LNCAP (cell line): Measurements from ENCODE around the gene DENND4C.

Experiments
- TF ChIP-seq, protein P1 (sequence below): fragments of 450-650 bp; IDR thresholded peaks from 2 replicates; pipeline ENCODE4 v1.5.1; 2017; ENCODE audit warnings: mild to moderate bottlenecking

Gene DENND4C

DNA sequence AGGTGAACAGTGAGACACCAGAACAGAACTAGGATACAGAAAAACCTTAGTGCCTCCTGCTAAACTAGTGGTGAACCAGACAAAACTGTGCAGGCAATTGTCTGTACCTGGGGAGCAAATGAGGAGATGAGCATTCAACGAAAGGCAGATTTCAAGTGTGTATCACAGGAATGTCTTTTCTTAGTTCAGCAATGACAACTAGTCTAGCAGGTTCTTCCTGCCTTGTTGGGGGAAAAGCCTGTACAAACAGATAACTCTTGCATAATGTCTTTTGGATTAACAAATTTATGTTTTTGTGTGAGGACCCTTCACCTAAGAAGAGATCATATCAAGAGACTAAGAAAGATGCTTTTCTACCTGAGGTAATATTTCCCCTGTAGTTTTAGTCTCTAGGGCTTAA lies 21.8 kb upstream of the DENND4C start:
- TF ChIP-seq, protein P1, sequence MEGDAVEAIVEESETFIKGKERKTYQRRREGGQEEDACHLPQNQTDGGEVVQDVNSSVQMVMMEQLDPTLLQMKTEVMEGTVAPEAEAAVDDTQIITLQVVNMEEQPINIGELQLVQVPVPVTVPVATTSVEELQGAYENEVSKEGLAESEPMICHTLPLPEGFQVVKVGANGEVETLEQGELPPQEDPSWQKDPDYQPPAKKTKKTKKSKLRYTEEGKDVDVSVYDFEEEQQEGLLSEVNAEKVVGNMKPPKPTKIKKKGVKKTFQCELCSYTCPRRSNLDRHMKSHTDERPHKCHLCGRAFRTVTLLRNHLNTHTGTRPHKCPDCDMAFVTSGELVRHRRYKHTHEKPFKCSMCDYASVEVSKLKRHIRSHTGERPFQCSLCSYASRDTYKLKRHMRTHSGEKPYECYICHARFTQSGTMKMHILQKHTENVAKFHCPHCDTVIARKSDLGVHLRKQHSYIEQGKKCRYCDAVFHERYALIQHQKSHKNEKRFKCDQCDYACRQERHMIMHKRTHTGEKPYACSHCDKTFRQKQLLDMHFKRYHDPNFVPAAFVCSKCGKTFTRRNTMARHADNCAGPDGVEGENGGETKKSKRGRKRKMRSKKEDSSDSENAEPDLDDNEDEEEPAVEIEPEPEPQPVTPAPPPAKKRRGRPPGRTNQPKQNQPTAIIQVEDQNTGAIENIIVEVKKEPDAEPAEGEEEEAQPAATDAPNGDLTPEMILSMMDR, result no peak

DNA sequence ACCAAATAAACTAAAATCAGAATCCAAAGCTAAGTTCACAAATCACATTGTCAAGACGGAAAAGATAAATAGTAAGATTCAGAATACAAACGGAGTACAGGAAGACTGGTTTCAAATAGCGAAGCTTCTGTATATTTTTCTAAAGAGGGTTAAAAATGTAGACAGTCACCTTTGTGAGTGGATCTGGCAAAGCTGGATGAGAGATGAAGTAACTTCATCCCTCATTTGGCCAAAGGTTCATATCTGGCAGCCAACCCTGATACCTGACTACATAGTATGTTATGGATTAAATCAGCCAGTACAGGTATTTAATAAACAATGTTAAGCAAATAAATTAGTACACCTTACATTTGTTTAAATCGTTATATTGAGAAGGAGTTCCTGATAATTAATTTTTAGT lies 21.3 kb upstream of the DENND4C start:
- TF ChIP-seq, protein P1, result no peak

DNA sequence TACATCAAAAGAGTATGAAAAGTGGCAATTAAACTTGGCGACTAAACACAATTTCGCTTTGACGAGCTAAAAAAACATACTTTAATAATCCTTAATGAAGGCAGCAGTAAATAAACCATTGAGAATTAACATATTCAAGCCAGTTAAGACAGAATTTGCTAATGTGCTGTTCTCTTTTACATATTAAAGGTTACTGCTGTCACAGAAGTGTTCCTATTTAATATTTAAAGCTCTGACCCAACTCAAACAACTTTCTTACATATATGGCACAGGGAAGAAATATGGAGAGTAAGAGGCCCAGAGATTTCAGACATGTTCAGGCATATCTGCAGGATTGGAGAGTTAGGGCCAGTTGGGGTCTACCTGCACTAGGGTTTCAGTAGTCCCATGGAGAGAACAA lies 16.7 kb upstream of the DENND4C start:
- TF ChIP-seq, protein P1, result no peak

DNA sequence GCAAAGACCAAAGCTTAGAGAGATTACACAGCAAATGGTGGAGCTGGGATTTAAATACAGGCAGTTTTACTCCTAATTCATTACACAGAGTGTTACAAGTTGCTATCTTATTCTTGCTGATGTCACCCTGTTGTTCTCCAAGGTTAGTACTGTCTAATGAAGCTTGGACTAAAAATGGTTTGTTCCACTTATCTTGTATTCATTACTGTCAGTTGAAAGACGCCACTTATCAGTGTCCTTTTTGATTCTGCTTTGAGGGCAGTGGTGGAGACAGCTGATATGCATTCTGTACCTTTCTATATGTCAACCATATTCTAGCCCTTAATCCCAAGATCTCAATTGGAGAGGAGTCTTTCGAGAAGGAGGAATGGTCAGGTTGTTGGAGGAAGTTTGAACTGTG lies 14.0 kb upstream of the DENND4C start:
- TF ChIP-seq, protein P1, result no peak

DNA sequence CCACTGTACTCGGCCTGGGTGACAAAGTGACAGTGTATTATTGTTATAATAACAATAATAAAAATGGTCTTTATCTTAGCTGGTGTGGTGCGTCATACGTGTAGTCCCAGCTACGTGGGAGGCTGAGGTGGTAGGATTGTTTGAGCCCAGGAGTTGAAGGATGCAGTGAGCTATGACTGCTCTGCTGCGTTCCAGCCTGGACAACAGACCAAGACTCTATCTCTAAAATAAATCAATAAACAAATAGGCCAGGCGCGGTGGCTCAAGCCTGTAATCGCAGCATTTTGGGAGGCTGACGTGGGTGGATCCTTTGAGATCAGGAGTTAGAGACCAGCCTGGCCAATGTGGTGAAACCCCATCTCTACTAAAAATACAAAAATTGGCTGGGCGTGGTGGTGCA lies 9.2 kb upstream of the DENND4C start:
- TF ChIP-seq, protein P1, result no peak

DNA sequence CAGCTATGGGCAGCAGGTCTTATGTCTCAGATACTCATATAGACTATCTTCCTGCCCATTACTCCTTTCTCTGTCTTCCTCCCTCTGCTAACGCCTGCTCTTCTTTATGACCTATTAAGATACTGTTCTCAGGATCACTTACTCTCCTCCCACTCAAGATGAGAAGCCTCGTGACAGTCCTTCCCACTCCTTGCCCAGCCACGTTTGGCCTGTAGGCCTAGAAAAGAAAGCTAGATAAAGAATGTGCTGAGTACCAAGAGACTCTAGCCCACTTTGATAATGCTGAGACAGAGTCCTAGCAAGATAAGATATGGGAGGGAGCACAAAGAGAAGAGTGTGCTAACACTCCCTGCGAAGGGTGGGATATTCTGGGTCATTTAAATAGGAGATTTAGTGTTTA lies 6.8 kb upstream of the DENND4C start:
- TF ChIP-seq, protein P1, result no peak

DNA sequence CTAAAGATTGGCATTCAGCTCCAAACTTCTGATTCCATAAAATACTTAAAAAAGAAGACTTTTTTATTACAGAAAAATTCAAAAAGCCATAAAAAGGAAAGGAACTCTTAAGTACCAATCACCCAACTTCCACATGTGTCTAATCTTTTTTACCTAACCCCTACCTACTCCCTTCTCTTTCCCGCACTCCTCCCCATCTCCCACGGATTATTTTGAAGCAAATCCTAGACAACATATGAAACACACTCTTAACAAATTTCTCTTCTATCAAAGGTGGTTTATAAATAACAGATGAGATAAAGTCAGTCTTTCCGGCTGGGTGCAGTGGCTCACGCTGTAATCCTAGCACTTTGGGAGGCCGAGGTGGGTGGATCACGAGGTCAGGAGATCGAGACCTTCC lies 5.9 kb upstream of the DENND4C start:
- TF ChIP-seq, protein P1, result no peak

DNA sequence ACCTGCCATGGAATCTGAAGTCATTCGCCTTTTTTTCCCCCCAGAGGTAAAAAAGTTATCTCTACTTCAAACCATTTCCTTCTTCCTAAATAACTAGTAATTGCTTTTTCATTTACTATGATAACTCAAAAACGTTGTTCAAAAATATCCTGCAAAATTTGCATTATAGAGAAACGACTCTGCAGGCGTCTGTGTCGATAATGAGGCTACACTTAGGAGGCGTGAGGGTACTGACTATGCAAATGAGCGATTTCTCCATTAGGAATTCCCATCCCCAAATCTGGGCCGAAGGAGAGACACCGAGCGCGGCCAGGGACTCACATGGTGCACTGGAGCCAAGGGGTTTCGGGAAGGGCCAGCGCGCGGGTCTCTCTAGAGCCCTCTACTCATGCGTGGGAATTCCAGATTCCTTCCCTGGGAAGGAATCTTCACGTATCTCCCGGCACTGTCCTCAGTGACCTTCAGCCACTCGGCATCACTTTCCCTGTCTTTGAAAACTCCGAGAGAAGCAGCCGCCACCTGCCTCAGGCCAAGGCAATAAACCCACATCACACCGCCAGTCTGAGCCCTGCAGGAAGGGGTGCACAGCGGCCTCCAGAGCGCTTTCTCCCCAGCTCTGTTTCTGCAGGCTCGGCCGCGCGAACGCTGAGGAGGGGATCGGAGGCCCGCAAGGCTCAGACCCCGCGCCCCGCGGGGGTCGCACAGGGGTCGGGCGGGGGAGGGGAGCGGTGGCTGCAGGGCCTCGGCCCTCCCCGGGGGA lies 718 bp upstream of the DENND4C start:
- TF ChIP-seq, protein P1, result no peak
